NOMO-1 treated with dmso at 0.1 percent for 144 hours (cell line): ENCODE measurements around the gene SLC13A2.
"Not testable (repeated sequence)": the region's sequence is repeated elsewhere in the genome, so short reads cannot be mapped to it uniquely, and the experiment has no call there.

Source experiments
- DNase-seq: peaks from one replicate; lab custom pipeline; 2025; ENCODE audit not compliant: unreplicated experiment; lab: John Stamatoyannopoulos, UW

Gene SLC13A2

GRCh38 chr17:28511858-28512461 is 38.5 kb downstream of the SLC13A2 start:
- no peak for DNase-seq

GRCh38 chr17:28513476-28513875 is 40.0 kb downstream of the SLC13A2 start:
- no peak for DNase-seq

DNA sequence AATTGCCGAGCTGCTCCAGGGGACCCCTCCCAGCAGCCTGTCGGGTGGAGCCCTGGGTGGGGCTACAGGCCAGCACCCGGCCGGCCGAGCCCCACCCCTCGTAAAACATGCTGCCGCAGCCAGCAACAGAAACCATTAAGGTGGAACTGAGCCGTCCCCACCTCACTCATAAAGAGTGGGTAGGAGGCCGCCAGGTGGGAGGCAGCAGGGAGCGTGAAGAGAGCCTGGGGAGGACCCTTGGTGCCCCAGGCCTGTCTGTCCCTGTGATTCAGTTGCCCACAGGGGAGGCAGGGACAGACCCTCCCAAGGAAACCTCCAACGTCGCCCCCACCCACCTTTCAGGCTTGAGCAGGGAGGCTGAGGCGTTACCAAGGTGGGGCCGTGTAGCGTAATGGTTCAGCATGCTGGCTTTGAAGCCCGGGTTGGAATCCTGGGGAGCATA is 41.1 kb downstream of the SLC13A2 start:
- DNase-seq, result no peak

GRCh38 chr17:28515518-28515917 is 42.1 kb downstream of the SLC13A2 start:
- no peak for DNase-seq

- DNase-seq, result peak; percentile 27
These were observed 44.7 kb downstream of the SLC13A2 start for GRCh38 chr17:28518132-28518531.

GRCh38 chr17:28518578-28518977 is 45.1 kb downstream of the SLC13A2 start:
- DNase-seq, result no peak

- no peak for DNase-seq
These were observed 45.8 kb downstream of the SLC13A2 start for GRCh38 chr17:28519236-28519635.

- no peak for DNase-seq
These were observed 47.2 kb downstream of the SLC13A2 start for GRCh38 chr17:28520687-28521086.

DNA sequence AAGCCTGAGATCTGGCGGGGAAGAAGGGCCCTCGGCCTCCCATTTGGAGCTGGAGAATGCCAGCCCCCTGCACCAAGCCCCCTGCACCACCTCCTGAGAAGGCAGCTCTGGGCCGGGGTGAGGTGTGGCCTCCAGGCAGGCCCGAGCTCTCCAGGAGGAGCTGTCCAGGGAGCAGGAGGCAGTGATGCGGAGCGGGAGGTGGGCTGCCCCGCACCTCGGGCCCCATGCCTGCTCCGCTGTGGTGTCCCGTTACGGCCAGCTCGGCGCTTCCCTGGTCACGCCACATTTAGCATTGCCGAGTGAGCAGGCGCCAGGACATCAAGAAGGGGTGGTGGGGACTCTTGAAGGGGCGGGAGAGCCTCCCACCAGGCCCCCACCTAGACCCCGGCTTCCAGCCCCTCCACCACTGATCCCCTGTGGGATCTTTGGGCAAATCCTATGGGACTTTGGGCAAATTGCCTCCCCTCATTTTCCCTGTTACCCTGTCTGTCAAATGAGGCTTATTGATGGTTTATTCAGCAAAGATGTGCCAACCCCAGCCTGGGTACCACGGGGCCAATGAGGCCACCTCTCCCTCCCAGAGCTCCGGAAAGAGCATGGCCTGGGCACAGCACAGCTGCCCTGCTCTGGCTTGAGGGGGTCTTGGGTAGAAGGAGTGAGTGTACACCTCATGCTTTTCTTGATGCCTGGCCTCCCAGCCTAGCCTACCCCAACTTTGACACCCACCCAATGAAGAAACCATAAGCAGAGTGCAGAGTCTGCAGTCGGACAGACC is 48.1 kb downstream of the SLC13A2 start:
- no peak for DNase-seq

GRCh38 chr17:28522281-28522680 is 48.8 kb downstream of the SLC13A2 start:
- not testable (repeated sequence) for DNase-seq

DNA sequence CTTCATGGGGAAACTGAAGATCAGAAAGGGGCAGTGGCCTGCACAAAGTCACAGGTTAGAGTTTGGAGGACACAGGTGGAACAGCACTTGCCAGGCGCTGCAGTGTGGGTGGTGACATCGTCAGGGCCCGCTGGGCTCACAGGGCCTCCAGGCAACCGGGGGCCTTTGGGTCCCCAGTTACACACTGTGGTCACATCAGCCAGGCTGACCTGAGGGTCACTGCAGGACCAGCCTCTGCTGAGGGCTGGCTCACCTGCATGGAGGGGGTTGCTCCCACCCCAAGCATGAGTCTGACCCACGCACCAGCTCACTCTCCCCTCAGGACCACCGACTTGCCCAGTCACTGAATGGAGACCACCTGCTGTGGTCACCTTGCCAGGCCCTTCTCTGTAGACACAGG is 49.7 kb downstream of the SLC13A2 start:
- DNase-seq, result no peak

DNA sequence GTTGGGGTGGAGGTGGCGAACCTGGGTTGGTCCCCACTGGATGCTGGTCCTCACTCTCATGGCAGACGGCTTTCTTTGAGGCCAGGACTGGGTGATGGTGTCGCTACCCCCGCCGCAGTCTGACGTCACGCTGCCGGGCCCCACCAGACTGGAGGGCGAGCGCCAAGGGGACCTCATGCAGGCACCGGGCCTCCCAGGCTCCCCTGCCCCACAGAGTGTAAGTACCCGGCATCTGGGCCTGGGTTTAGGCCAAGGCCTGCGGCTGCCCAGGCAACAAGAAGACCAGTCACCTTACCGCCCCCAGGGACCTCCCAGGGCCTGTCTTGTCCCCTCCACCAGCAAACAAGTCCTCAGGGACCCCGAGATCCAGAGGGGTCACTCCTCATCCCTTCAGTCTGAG is 50.4 kb downstream of the SLC13A2 start:
- no peak for DNase-seq

DNA sequence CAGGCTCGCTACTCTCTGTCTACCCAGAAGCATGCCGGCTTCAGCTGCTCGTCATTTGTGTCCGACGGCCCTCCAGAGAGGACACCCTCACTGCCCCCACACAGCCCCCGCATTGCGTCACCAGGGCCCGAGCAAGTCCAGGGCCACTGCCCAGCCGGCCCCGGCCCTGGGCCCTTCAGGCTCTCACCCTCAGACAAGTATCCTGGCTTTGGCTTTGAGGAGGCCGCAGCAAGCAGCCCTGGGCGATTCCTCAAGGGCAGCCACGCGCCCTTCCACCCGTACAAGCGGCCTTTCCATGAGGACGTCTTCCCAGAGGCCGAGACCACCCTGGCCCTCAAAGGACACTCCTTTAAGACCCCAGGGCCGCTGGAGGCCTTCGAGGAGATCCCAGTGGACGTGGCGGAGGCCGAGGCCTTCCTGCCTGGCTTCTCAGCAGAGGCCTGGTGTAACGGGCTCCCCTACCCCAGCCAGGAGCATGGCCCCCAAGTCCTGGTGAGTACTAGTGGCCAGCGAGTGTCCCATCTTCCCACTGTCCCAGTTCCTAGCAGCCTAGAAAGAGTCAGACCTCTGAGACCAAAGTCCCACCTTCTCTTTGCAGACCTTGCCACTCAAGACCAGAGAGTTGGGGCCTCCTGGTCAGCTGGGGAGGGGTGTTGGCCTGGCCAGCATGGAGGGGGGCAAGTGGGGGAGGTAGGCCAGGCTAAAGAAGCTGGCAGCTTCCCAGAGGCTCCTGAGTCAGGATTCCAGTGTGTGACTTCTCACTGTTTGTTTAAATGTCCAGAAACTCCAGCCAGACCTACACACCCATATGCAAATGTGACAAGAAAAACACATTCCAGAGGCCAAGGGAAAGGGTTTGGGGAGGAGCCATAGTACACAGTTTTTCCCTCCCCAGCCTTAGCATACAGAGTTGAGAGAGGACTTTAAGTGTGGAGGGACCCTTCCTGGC is 51.3 kb downstream of the SLC13A2 start:
- no peak for DNase-seq

GRCh38 chr17:28526381-28526780 is 52.9 kb downstream of the SLC13A2 start:
- no peak for DNase-seq

DNA sequence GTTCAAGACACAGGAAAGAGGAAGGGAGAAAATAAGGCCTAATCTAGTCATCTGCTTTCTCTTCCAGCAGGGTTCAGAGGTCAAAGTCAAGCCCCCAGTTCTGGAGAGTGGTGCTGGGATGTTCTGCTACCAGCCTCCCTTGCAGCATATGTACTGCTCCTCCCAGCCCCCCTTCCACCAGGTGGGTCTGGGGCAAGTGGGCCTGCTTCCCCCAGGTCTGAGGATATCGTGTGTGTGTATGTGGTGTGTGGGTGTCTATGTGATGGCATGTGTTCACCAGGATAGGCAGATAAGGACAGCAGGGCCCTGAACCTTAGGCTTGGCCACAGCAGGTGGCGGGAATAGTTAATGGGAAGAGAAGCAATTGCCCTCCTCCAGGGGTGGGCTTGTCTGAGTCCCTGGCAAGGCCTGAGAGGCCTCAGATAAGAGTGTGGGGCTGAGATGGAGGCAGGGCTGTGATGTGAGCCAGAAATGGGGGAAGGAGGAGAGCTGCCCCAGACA is 53.8 kb downstream of the SLC13A2 start:
- no peak for DNase-seq

DNA sequence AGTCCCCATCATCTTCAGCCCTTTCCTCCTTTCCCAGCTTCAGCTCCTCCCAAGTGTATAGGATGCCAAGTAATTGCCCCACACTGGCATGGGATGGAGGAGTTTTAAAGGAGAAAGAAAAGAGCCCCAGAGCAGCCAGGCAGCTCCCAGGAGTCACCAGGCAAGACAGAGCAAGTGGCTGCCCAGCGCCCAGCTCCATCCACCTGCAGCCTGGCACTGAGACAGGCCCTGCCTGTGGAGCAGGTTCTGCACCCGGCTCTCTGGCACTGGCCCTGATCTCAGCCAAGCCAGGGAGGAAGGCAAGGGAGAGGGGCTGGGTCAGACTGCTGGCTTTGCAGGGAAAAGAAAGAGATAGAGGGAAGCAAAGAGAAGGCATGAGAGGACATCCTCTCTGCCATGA is 54.4 kb downstream of the SLC13A2 start:
- no peak for DNase-seq

GRCh38 chr17:28528327-28529012 is 55.0 kb downstream of the SLC13A2 start:
- DNase-seq, result no peak

DNA sequence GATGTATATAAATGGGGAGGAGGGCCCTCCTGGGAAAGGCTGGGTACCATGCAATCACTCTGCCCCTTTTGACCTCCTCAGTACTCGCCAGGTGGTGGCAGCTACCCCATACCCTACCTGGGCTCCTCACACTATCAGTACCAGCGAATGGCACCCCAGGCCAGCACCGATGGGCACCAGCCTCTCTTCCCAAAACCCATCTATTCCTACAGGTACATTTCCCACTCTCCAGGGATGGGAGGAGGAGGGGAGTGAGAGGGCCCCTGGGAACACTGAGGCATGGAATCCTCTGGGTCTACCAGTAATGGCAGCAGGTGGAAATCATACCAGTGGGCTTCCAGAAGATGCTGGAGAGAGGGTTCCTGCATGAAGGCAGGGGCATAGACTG is 55.6 kb downstream of the SLC13A2 start:
- no peak for DNase-seq

DNA sequence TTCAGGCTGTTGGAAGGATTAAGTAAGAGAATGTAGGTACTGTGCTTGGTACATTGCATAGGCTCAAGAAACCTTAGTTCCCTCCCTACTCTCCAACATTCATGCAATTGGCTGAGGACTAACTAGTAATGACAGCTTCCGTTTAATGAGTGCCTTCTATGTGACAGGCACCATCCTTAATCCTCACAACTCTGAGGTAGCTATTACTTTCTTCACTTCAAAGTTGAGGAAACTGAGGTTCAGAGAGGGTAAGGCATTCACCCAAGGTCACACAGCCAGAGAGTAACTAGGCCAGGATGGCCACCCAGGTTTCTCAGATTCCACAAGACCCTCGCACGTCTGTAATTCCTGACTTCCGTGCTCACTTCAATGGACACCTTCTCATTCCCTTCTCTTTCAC is 56.8 kb downstream of the SLC13A2 start:
- no peak for DNase-seq

DNA sequence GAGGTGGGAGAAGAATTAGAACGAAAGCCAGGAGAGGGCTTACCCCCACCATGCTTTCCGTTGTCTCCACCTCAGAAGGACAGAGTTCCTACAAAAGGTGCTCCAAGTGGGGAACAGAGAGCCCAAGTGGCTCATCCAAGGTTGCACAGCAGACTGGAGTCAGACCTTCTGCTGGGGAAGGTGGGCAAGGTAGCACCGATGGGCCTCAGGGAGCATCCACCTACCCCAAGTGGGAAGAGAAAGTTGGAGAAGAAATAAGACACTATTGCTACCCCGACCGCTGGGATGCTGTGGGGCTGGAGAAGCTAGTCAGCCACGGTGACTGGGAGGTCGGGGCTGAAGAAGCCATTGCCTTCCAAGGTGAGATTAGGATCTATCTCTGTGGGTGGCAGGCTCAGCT is 57.5 kb downstream of the SLC13A2 start:
- no peak for DNase-seq
